ENCODE measurements around the gene ZNF664. TPM values are rescaled to one million over a fixed set of nuclear protein-coding genes. Genes with fewer than 3 reads are reported as not detected.
"Not testable (repeated sequence)": the region's sequence is repeated elsewhere in the genome, so short reads cannot be mapped to it uniquely, and the experiment has no call there.

Gene ZNF664
- total RNA-seq, 1 donor from 2014 or later, result 310 TPM

- no peak overlapping the region for H3K27ac Mint-ChIP-seq (ENCODE audit: unreplicated experiment)
- H3K4me3 Mint-ChIP-seq (ENCODE audit: unreplicated experiment), result peak overlapping the region; percentile 37
- peaks cover 11% of the 10 kb centered on the region for H3K27me3 Mint-ChIP-seq (ENCODE audit: unreplicated experiment)
- TF ChIP-seq CTCF (IDR thresholded peaks at IDR 0.05; ENCODE audit: partially characterized antibody, unreplicated experiment), result no peak
- H3K4me1 Mint-ChIP-seq (ENCODE audit: low read depth, unreplicated experiment), result peaks cover 31% of the 10 kb centered on the region
- peaks cover 15% of the 10 kb centered on the region for H3K9me3 Mint-ChIP-seq (ENCODE audit: unreplicated experiment)
- peaks cover 36% of the 10 kb centered on the region for H3K36me3 Mint-ChIP-seq (ENCODE audit: unreplicated experiment)
- no peak for DNase-seq
Measured at GRCh38 chr12:123944696-123945095, 28.3 kb upstream of the ZNF664 start.

DNA sequence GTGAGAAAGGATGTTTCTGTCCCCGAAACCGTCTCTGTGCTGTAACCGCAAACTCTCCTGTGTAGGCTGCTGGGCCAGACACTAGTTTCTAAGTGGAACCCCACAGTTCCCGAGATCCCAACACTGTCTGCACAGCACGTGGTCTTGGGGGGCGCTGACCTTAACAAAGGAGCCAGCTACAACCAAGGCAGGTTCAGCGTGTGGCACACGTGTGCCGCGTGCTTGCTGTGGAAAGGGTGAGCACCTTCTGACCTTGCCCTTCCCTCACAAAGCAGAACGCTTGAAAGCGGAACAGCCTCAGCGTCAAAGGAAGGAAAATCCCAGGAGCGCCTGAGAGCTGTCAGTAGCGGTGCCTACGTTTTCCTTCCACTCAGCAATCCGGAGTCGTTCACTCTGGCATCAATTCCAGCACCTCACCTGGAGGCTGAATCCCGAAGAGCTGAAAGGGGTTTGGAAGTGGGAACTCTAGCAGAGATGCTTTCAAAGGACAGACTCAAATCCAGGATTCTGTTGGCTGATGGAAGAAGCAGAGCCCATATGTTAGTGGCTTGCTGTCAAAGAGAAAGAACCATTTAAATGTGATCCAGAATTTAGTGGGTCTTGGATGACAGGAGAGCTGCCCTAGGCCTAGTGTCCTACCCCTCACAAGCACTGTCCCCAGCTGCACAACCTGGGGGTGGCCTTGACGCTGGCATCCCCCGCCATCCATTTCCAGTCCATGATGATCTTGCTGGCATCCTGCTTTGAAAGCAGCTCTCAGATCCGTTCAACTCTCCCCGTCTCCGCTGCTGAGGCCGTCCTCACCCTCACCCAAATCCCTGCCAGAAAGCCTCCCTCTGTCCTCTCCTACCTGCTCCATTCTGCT lies 27.5 kb upstream of the ZNF664 start:
- peak overlapping the region; percentile 65 for H3K27ac Mint-ChIP-seq (ENCODE audit: unreplicated experiment)
- no peak for DNase-seq

DNA sequence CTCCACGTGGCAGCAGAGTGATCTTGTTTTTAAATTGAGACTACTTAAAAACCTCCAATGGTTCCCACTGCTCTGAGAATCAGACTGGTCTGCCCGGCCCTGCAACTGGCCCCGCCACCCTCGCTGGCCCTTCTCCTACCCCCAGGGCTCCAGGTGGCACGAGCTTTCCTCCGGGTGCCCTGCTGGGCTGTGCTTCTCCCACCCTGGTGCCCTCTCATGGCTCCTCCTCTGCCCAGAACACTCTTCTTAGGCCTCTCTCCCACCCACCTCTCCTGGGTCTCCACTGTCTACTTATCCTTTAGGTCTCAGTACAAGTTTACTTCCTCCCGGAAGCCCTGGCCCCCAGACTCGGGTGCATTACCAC lies 26.9 kb upstream of the ZNF664 start:
- DNase-seq, result no peak
- Mint-ChIP-seq H3K27me3 (ENCODE audit: unreplicated experiment) (peaks cover 16% of the 10 kb centered on the region), H3K27ac (ENCODE audit: unreplicated experiment) (peak overlapping the region; percentile 65), H3K36me3 (ENCODE audit: unreplicated experiment) (peaks cover 31% of the 10 kb centered on the region), H3K4me1 (ENCODE audit: low read depth, unreplicated experiment) (peaks cover 43% of the 10 kb centered on the region), H3K9me3 (ENCODE audit: unreplicated experiment) (peaks cover 18% of the 10 kb centered on the region), H3K4me3 (ENCODE audit: unreplicated experiment) (no peak overlapping the region)
- no peak for TF ChIP-seq CTCF (IDR thresholded peaks at IDR 0.05; ENCODE audit: partially characterized antibody, unreplicated experiment)

More for the DNA sequence above, 27.5 kb upstream of the ZNF664 start:
- H3K36me3 Mint-ChIP-seq (ENCODE audit: unreplicated experiment), result peaks cover 33% of the 10 kb centered on the region
- peaks cover 14% of the 10 kb centered on the region for H3K27me3 Mint-ChIP-seq (ENCODE audit: unreplicated experiment)
- peaks cover 16% of the 10 kb centered on the region for H3K9me3 Mint-ChIP-seq (ENCODE audit: unreplicated experiment)
- no peak for TF ChIP-seq CTCF (IDR thresholded peaks at IDR 0.05; ENCODE audit: partially characterized antibody, unreplicated experiment)
- peaks cover 37% of the 10 kb centered on the region for H3K4me1 Mint-ChIP-seq (ENCODE audit: low read depth, unreplicated experiment)
- H3K4me3 Mint-ChIP-seq (ENCODE audit: unreplicated experiment), result peak overlapping the region; percentile 41

DNA sequence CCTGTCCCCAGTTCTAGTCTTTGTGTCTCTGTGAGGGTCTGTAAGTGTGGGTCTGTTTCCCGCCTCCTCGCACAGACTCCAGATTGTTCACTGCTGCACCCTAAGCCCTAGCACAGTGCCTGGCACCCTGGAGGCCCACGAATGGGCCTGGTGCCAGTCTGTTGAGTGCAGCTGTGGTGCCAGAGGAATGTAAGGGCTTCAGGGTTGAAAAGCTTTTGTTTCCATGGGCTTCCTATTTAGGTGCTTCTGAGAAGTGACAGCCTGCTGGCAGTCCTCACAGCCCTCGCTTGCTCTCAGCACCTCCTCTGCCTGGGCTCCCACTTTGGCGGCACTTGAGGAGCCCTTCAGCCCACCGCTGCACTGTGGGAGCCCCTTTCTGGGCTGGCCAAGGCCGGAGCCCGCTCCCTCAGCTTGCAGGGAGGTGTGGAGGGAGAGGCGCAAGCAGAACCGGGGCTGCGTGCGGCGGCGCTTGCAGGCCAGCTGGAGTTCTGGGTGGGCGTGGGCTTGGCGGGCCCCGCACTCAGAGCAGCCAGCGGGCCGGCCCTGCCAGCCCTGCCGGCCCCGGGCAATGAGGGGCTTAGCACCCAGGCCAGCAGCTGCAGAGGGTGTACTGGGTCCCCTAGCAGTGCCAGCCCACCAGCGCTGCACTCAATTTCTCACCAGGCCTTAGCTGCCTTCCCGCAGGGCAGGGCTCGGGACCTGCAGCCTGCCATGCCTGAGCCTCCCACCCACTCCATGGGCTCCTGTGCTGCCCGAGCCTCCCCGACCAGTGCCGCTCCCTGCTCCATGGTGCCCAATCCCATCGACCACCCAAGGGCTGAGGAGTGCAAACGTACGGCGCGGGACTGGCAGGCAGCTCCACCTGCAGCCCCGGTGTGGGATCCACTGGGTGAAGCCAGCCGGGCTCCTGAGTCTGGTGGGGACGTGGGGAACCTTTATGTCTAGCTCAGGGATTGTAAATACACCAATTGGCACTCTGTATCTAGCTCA lies 26.2 kb upstream of the ZNF664 start:
- H3K9me3 Mint-ChIP-seq (ENCODE audit: unreplicated experiment), result peaks cover 16% of the 10 kb centered on the region
- peak overlapping the region; percentile 100 for H3K27ac Mint-ChIP-seq (ENCODE audit: unreplicated experiment)
- not testable (repeated sequence) for DNase-seq; H3K4me3 Mint-ChIP-seq (ENCODE audit: unreplicated experiment)
- peaks cover 25% of the 10 kb centered on the region for H3K36me3 Mint-ChIP-seq (ENCODE audit: unreplicated experiment)
- peaks cover 48% of the 10 kb centered on the region for H3K4me1 Mint-ChIP-seq (ENCODE audit: low read depth, unreplicated experiment)
- peaks cover 16% of the 10 kb centered on the region for H3K27me3 Mint-ChIP-seq (ENCODE audit: unreplicated experiment)

DNA sequence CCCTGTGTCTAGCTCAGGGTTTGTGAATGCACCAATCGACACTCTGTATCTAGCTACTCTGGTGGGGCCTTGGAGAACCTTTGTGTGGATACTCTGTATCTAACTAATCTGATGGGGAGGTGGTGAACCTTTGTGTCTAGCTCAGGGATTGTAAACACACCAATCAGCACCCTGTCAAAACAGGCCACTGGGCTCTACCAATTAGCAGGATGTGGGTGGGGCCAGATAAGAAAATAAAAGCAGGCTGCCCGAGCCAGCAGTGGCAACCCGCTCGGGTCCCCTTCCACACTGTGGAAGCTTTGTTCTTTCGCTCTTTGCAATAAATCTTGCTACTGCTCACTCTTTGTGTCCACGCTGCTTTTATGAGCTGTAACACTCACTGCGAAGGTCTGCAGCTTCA lies 25.5 kb upstream of the ZNF664 start:
- peaks cover 50% of the 10 kb centered on the region for H3K4me1 Mint-ChIP-seq (ENCODE audit: low read depth, unreplicated experiment)
- H3K27ac Mint-ChIP-seq (ENCODE audit: unreplicated experiment), result peak overlapping the region; percentile 100
- peaks cover 18% of the 10 kb centered on the region for H3K36me3 Mint-ChIP-seq (ENCODE audit: unreplicated experiment)
- peak overlapping the region; percentile 67 for H3K4me3 Mint-ChIP-seq (ENCODE audit: unreplicated experiment)
- peaks cover 15% of the 10 kb centered on the region for H3K9me3 Mint-ChIP-seq (ENCODE audit: unreplicated experiment)
- peaks cover 15% of the 10 kb centered on the region for H3K27me3 Mint-ChIP-seq (ENCODE audit: unreplicated experiment)
- not testable (repeated sequence) for DNase-seq
